SK-N-SH (cell line): ENCODE results near the gene SEMA4G. TPM values are rescaled to one million over a fixed set of nuclear protein-coding genes. Genes with fewer than 3 reads are reported as not detected.

Experiments used
- CTCF ChIA-PET: fragments of 300-600, 350-600 bp; formaldehyde crosslinking; extraction: SDS; loops from one replicate; lab custom pipeline; 2021; lab: Yijun Ruan, JAX
- POLR2A ChIA-PET: fragments of 350-600 bp; sonication (Branson Sonifier 250); formaldehyde crosslinking; extraction: SDS; loops from one replicate; lab custom pipeline; 2020; ENCODE audit warnings: antibody characterized with exemption, inconsistent platforms; lab: Yijun Ruan, JAX
- DNase-seq: peaks from one replicate; pipeline ENCODE4 v3.0.0; 2012
- H2AFZ ChIP-seq: fragments of 200-600 bp; sonication (generic); 2 replicates; pipeline ENCODE4 v1.8.1; 2016; ENCODE audit warnings: antibody characterized with exemption, mild to moderate bottlenecking, low read depth
- H3F3A ChIP-seq: fragments of 200-600 bp; sonication (generic); replicated peaks from 2 replicates; pipeline ENCODE3; 2016; ENCODE audit warnings: antibody characterized with exemption, mild to moderate bottlenecking; ENCODE audit not compliant: insufficient read depth
- H3K27ac ChIP-seq, 2 experiments: fragments of 200-500 bp in 1 of 2; fragments of 200-600 bp in 1 of 2; sonication (Bioruptor generic) in 1 of 2; sonication (generic), shearing (Covaris generic) in 1 of 2; 2 replicates each; pipeline versions ENCODE4 v1.5.1 to v1.6.1; 2014 to 2016; ENCODE audit warnings: low read depth in 2 of 2, inconsistent platforms in 1 of 2, low read length in 1 of 2, mild to moderate bottlenecking in 1 of 2, mixed read lengths in 1 of 2
- H3K27me3 ChIP-seq: fragments of 200-600 bp; sonication (generic), shearing (Covaris generic); 2 replicates; pipeline ENCODE4 v1.6.1; 2016; ENCODE audit warnings: mixed run types; ENCODE audit not compliant: insufficient read depth
- H3K36me3 ChIP-seq, 2 experiments: fragments of 200-500 bp in 1 of 2; fragments of 200-600 bp in 1 of 2; sonication (Bioruptor generic) in 1 of 2; sonication (generic) in 1 of 2; replicated peaks in 1 of 2; 2 replicates each; pipeline versions ENCODE3 to v1.5.1; 2014 to 2016; ENCODE audit warnings: low read length in 1 of 2, mild to moderate bottlenecking in 1 of 2; ENCODE audit not compliant: insufficient read depth in 2 of 2, control insufficient read depth in 1 of 2
- H3K4me1 ChIP-seq, 2 experiments: fragments of 200-500 bp in 1 of 2; fragments of 200-600 bp in 1 of 2; sonication (Bioruptor generic) in 1 of 2; sonication (generic), shearing (Covaris generic) in 1 of 2; 2 replicates each; pipeline versions ENCODE4 v1.5.1 to v1.6.1; 2014 to 2016; ENCODE audit warnings: low read depth in 1 of 2, low read length in 1 of 2, mixed run types in 1 of 2; ENCODE audit not compliant: insufficient read depth in 2 of 2, control insufficient read depth in 1 of 2
- H3K4me2 ChIP-seq: fragments of 200-600 bp; sonication (generic), shearing (Covaris generic); 2 replicates; pipeline ENCODE4 v1.6.1; 2017; ENCODE audit warnings: mixed run types
- H3K4me3 ChIP-seq, 2 experiments: fragments of 200-500 bp in 1 of 2; fragments of 200-600 bp in 1 of 2; sonication (Bioruptor generic) in 1 of 2; sonication (generic), shearing (Covaris generic) in 1 of 2; 2 replicates each; pipeline versions ENCODE4 v1.5.1 to v1.8.1; 2014 to 2016; ENCODE audit warnings: low read depth in 2 of 2, inconsistent platforms in 1 of 2, low read length in 1 of 2, mild to moderate bottlenecking in 1 of 2, mixed read lengths in 1 of 2, moderate library complexity in 1 of 2
- H3K79me2 ChIP-seq: fragments of 200-600 bp; sonication (generic); 2 replicates; pipeline ENCODE4 v1.8.1; 2017; ENCODE audit warnings: mild to moderate bottlenecking; ENCODE audit not compliant: insufficient read depth
- H3K9ac ChIP-seq: fragments of 200-600 bp; sonication (generic); 2 replicates; pipeline ENCODE4 v1.6.1; 2017; ENCODE audit warnings: mixed run types
- H3K9me2 ChIP-seq: fragments of 200-600 bp; sonication (generic); 2 replicates; pipeline ENCODE4 v1.6.1; 2017; ENCODE audit warnings: mixed run types
- H3K9me3 ChIP-seq: fragments of 200-600 bp; sonication (generic); 2 replicates; pipeline ENCODE4 v1.6.1; 2017; ENCODE audit warnings: mixed run types, mild to moderate bottlenecking, moderate library complexity
- H4K20me1 ChIP-seq: fragments of 200-600 bp; sonication (generic); 2 replicates; pipeline ENCODE4 v1.6.1; 2017; ENCODE audit warnings: mild to moderate bottlenecking, mixed run types; ENCODE audit not compliant: insufficient read depth
- CHD2 ChIP-seq: fragments of 150-350 bp; IDR thresholded peaks from 2 replicates; pipeline ENCODE4 v1.6.1; 2018; ENCODE audit warnings: low read length; ENCODE audit not compliant: partially characterized antibody
- CTCF ChIP-seq: fragments of 200-600 bp; sonication (generic); IDR thresholded peaks from 2 replicates; pipeline ENCODE4 v1.6.1; 2017; ENCODE audit warnings: antibody characterized with exemption, mild to moderate bottlenecking, moderate library complexity
- EP300 ChIP-seq, 2 experiments: IDR thresholded peaks; 2 replicates each; pipeline versions ENCODE4 v1.4.0 to v1.6.1; 2012; ENCODE audit warnings: borderline replicate concordance in 1 of 2, low read depth in 1 of 2, low read length in 1 of 2
- FOSL2 ChIP-seq: IDR thresholded peaks from 2 replicates; pipeline ENCODE4 v1.4.0; 2012; ENCODE audit warnings: low read depth, mild to moderate bottlenecking, moderate library complexity, borderline replicate concordance
- GABPA ChIP-seq: IDR thresholded peaks from 2 replicates; pipeline ENCODE4 v1.4.0; 2012; ENCODE audit warnings: low read depth, mild to moderate bottlenecking
- MEF2A ChIP-seq: IDR thresholded peaks from 2 replicates; pipeline ENCODE4 v1.4.0; 2012; ENCODE audit warnings: low read depth, borderline replicate concordance
- MXI1 ChIP-seq: IDR thresholded peaks from 2 replicates; pipeline ENCODE4 v1.6.1; 2012; ENCODE audit warnings: mild to moderate bottlenecking, low read depth, low read length, improper control_type of control experiment
- NFIC ChIP-seq: IDR thresholded peaks from 2 replicates; pipeline ENCODE4 v1.4.0; 2012; ENCODE audit warnings: borderline replicate concordance
- NRF1 ChIP-seq: IDR thresholded peaks from 2 replicates; pipeline ENCODE4 v1.6.1; 2012; ENCODE audit warnings: low read depth, mild to moderate bottlenecking, low read length
- RFX5 ChIP-seq: IDR thresholded peaks from 2 replicates; pipeline ENCODE4 v1.6.1; 2012; ENCODE audit warnings: mild to moderate bottlenecking, improper control_type of control experiment, low read length
- SIN3A ChIP-seq: IDR thresholded peaks from 2 replicates; pipeline ENCODE4 v1.6.1; 2012; ENCODE audit warnings: low read depth, mild to moderate bottlenecking, low read length, moderate library complexity, borderline replicate concordance
- SMC3 ChIP-seq: IDR thresholded peaks from 2 replicates; pipeline ENCODE4 v1.6.1; 2012; ENCODE audit warnings: low read depth, low read length, improper control_type of control experiment
- TAF1 ChIP-seq: IDR thresholded peaks from 2 replicates; pipeline ENCODE4 v1.6.1; 2012; ENCODE audit warnings: low read depth, mild to moderate bottlenecking, low read length, moderate library complexity, borderline replicate concordance
- TCF12 ChIP-seq: IDR thresholded peaks from 2 replicates; pipeline ENCODE4 v1.4.0; 2012
- USF2 ChIP-seq: fragments of 150-350 bp; IDR thresholded peaks from 2 replicates; pipeline ENCODE4 v1.6.1; 2017; ENCODE audit warnings: antibody characterized with exemption, low read length, low read depth, borderline replicate concordance
- ZBTB33 ChIP-seq: IDR thresholded peaks from 2 replicates; pipeline ENCODE4 v1.4.0; 2012; ENCODE audit warnings: low read depth, borderline replicate concordance
- WGBS: methylation state at CpG from one replicate; pipeline ENCODE4 v1.1.6; 2017; ENCODE audit warnings: low lambda C conversion rate; 5-methylcytosine and 5-hydroxymethylcytosine counted together
- polyA plus RNA-seq, 3 experiments: library from polyadenylated mRNA; depleted of rRNA; stranded (reverse); fragments of >200 nt; gene quantifications; 2 replicates each; pipeline ENCODE4 v1.2.3, GENCODE V29; 2012

SEMA4G gene
- polyA plus RNA-seq, 1 of the 3 experiments (the other 2 are of a cell fraction) = 16.2 TPM

- Histone ChIP-seq H3F3A (peaks cover 22% of the 10 kb centered on the region), H3K4me2 (no peak overlapping the region), H2AFZ (no peak overlapping the region), H3K9ac (no peak overlapping the region), H3K79me2 (no peaks in the 10 kb centered on the region), H3K27ac (no peak overlapping the region), H3K27me3 (no peaks in the 10 kb centered on the region), H3K9me2 (no peaks in the 10 kb centered on the region), H3K4me3 (no peak overlapping the region)
- ChIA-PET CTCF (interaction anchor here (0.6 to 7.6 kb wide), 8 partner anchors 8 to 448 kb away, joined by 3 to 132 read pairs (median 5); partner anchors contain the start of genes LZTS2, PDZD7 and SFXN3), POLR2A (no interaction called here)
- DNase-seq = no peak
- TF ChIP-seq TAF1 (no peak), SMC3 (no peak), RFX5 (no peak), CTCF (no peak), CHD2 (no peak), MEF2A (no peak), TCF12 (no peak), SIN3A (no peak), NFIC (no peak), NRF1 (no peak), USF2 (no peak), FOSL2 (no peak), ZBTB33 (no peak), EP300 (IDR thresholded peaks at IDR 0.05; ENCODE audit: borderline replicate concordance in 1 of 2, low read depth in 1 of 2, low read length in 1 of 2) (no peak), GABPA (no peak), MXI1 (no peak)
- TF ChIP-seq, all 33 proteins: peak for 0
- 94% methylated on average over 3 of the region's 22 CpGs for WGBS
- Histone ChIP-seq H3K4me1 (peaks cover 12 to 33% of the 10 kb centered on the region in 2 experiments; a peak in 3 of 4 replicates), H3K9me3 (no peaks in the 10 kb centered on the region), H3K36me3 (peaks cover 8 to 21% of the 10 kb centered on the region in 2 experiments), H4K20me1 (0 out of 2 replicates have a peak, but pooled peaks cover under 1% of the 10 kb centered on the region)
Observed at GRCh38 chr10:101010329-101010728, 41.0 kb downstream of the SEMA4G start.
